ENCODE measurements around the gene BOLA3. TPM values are rescaled to one million over a fixed set of nuclear protein-coding genes. Genes with fewer than 3 reads are reported as not detected.

Gene BOLA3
- total and polyA plus RNA-seq, 4 donors: 9.5 to 35.2 (median 27.1) TPM

DNA sequence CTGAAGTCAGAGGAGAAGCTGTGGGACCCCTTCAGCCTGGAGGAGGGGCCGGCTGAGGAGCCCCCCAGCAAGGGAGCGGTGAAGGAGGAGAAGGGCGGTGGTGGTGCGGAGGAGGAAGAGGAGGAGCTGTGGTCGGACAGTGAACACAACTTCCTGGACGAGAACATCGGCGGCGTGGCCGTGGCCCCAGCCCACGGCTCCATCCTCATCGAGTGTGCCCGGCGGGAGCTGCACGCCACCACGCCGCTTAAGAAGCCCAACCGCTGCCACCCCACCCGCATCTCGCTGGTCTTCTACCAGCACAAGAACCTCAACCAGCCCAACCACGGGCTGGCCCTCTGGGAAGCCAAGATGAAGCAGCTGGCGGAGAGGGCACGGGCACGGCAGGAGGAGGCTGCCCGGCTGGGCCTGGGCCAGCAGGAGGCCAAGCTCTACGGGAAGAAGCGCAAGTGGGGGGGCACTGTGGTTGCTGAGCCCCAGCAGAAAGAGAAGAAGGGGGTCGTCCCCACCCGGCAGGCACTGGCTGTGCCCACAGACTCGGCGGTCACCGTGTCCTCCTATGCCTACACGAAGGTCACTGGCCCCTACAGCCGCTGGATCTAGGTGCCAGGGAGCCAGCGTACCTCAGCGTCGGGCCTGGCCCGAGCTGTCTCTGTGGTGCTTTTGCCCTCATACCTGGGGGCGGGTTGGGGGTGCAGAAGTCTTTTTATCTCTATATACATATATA is 46.0 kb downstream of the BOLA3 start:
- Histone ChIP-seq H3K27me3 (ENCODE audit: control insufficient read depth in 4 of 4, insufficient read depth in 4 of 4, low read length in 3 of 4) (no peaks in the 10 kb centered on the region), H3K4me3 (ENCODE audit: low read depth in 1 of 3, low read length in 3 of 3) (no peak overlapping the region), H3K9me3 (ENCODE audit: control insufficient read depth in 4 of 4, low read length in 3 of 4) (no peaks in the 10 kb centered on the region), H3K4me1 (ENCODE audit: control insufficient read depth in 4 of 4, insufficient read depth in 4 of 4, low read length in 3 of 4) (no peaks in the 10 kb centered on the region), H3K36me3 (ENCODE audit: control insufficient read depth in 4 of 4, insufficient read depth in 3 of 4, low read depth in 1 of 4, low read length in 3 of 4) (peaks cover 11 to 45% (median 23%) of the 10 kb centered on the region in 4 donors), H3K27ac (ENCODE audit: low read depth in 1 of 2, low read length in 2 of 2) (no peak overlapping the region), H3K9ac (ENCODE audit: low read depth in 1 of 2, low read length in 2 of 2) (no peak overlapping the region)
- DNase-seq (ENCODE audit: low spot score): no peak
- TF ChIP-seq EGR1 (IDR thresholded peaks at IDR 0.05; ENCODE audit: low read depth in 2 of 2) (no peak), GABPA (IDR thresholded peaks at IDR 0.05 in 1 of 2, conservative IDR thresholded peaks at IDR 0.05 in 1 of 2) (no peak), NR2F2 (IDR thresholded peaks at IDR 0.05) (no peak), JUND (IDR thresholded peaks at IDR 0.05) (no peak), TAF1 (conservative IDR thresholded peaks at IDR 0.05) (no peak), SP1 (IDR thresholded peaks at IDR 0.05) (no peak), FOXA1 (IDR thresholded peaks at IDR 0.05) (no peak), HNF4G (IDR thresholded peaks at IDR 0.05) (no peak), YY1 (IDR thresholded peaks at IDR 0.05) (no peak), RXRA (IDR thresholded peaks at IDR 0.05) (no peak), RAD21 (IDR thresholded peaks at IDR 0.05) (no peak), HNF4A (conservative IDR thresholded peaks at IDR 0.05) (no peak), FOXA2 (IDR thresholded peaks at IDR 0.05) (no peak)
- TF ChIP-seq, protein P1, sequence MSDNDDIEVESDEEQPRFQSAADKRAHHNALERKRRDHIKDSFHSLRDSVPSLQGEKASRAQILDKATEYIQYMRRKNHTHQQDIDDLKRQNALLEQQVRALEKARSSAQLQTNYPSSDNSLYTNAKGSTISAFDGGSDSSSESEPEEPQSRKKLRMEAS (IDR thresholded peaks at IDR 0.05): no peak
- TF ChIP-seq, protein P2, sequence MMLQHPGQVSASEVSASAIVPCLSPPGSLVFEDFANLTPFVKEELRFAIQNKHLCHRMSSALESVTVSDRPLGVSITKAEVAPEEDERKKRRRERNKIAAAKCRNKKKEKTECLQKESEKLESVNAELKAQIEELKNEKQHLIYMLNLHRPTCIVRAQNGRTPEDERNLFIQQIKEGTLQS (IDR thresholded peaks at IDR 0.05): no peak
- TF ChIP-seq, protein P3, sequence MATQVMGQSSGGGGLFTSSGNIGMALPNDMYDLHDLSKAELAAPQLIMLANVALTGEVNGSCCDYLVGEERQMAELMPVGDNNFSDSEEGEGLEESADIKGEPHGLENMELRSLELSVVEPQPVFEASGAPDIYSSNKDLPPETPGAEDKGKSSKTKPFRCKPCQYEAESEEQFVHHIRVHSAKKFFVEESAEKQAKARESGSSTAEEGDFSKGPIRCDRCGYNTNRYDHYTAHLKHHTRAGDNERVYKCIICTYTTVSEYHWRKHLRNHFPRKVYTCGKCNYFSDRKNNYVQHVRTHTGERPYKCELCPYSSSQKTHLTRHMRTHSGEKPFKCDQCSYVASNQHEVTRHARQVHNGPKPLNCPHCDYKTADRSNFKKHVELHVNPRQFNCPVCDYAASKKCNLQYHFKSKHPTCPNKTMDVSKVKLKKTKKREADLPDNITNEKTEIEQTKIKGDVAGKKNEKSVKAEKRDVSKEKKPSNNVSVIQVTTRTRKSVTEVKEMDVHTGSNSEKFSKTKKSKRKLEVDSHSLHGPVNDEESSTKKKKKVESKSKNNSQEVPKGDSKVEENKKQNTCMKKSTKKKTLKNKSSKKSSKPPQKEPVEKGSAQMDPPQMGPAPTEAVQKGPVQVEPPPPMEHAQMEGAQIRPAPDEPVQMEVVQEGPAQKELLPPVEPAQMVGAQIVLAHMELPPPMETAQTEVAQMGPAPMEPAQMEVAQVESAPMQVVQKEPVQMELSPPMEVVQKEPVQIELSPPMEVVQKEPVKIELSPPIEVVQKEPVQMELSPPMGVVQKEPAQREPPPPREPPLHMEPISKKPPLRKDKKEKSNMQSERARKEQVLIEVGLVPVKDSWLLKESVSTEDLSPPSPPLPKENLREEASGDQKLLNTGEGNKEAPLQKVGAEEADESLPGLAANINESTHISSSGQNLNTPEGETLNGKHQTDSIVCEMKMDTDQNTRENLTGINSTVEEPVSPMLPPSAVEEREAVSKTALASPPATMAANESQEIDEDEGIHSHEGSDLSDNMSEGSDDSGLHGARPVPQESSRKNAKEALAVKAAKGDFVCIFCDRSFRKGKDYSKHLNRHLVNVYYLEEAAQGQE (IDR thresholded peaks at IDR 0.05): no peak
- TF ChIP-seq, protein P4, sequence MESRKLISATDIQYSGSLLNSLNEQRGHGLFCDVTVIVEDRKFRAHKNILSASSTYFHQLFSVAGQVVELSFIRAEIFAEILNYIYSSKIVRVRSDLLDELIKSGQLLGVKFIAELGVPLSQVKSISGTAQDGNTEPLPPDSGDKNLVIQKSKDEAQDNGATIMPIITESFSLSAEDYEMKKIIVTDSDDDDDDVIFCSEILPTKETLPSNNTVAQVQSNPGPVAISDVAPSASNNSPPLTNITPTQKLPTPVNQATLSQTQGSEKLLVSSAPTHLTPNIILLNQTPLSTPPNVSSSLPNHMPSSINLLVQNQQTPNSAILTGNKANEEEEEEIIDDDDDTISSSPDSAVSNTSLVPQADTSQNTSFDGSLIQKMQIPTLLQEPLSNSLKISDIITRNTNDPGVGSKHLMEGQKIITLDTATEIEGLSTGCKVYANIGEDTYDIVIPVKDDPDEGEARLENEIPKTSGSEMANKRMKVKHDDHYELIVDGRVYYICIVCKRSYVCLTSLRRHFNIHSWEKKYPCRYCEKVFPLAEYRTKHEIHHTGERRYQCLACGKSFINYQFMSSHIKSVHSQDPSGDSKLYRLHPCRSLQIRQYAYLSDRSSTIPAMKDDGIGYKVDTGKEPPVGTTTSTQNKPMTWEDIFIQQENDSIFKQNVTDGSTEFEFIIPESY (IDR thresholded peaks at IDR 0.05): no peak
- WGBS: 96% methylated on average over 39 of the region's 39 CpGs

Data from liver (tissue), 9 donors.